Urinary bladder (tissue), 4 donors: ENCODE data around the gene FAM13B. TPM values are rescaled to one million over a fixed set of nuclear protein-coding genes. Genes with fewer than 3 reads are reported as not detected.
A peak's percentile ranks its signal among the peaks of the same experiment; 100 is the strongest.

Source experiments
- DNase-seq: peaks from one replicate; pipeline ENCODE4 v3.0.0-alpha.2; 2015; ENCODE audit errors: extremely low spot score
- H3K27ac ChIP-seq: one replicate; pipeline ENCODE4 v1.5.1; 2013; ENCODE audit warnings: low read depth, mild to moderate bottlenecking, moderate library complexity
- H3K36me3 ChIP-seq: one replicate; pipeline ENCODE4 v1.6.1; 2013; ENCODE audit warnings: mild to moderate bottlenecking, moderate library complexity; ENCODE audit not compliant: insufficient read depth
- H3K4me1 ChIP-seq: one replicate; pipeline ENCODE4 v1.6.1; 2013; ENCODE audit warnings: mild to moderate bottlenecking, moderate library complexity; ENCODE audit not compliant: insufficient read depth
- H3K4me3 ChIP-seq: one replicate; pipeline ENCODE4 v1.5.1; 2013; ENCODE audit warnings: low read depth, low read length
- WGBS: extraction: QIAGEN DNeasy Blood & Tissue Kit; methylation state at CpG from one replicate; pipeline ENCODE4 v1.1.7; 2013; 5-methylcytosine and 5-hydroxymethylcytosine counted together
- polyA plus RNA-seq: library from polyadenylated mRNA; stranded (reverse); fragments of 200-250 nt; gene quantifications from one replicate; pipeline ENCODE4 v1.2.3, GENCODE V29; 2013
- small RNA-seq: library from RNA; depleted of rRNA; stranded (forward); fragments of <200 nt; gene quantifications from one replicate; pipeline ENCODE3, GENCODE V24; 2014
- total RNA-seq: library from RNA; depleted of rRNA; stranded (reverse); fragments of >200 nt; gene quantifications from one replicate; pipeline ENCODE4 v1.2.3, GENCODE V29; 2014
- donor health status: healthy with polysubstance abuse.
- donor health status: healthy.

Gene FAM13B
- total and polyA plus RNA-seq, 2 donors, result 32.6 to 107 TPM

- Histone ChIP-seq H3K4me3 (peak within 1 kb of the TSS; percentile 34), H3K27ac (peak within 1 kb of the TSS; percentile 84), H3K36me3 (no peaks in the 10 kb centered on the region), H3K4me1 (no peaks in the 10 kb centered on the region)
- peak; percentile 42 for DNase-seq
- WGBS, result 15% methylated on average over 59 of the region's 59 CpGs
Measured at GRCh38 chr5:137888863-137889759, 143.8 kb downstream of the FAM13B start, which contains the start of gene PKD2L2. TSS of gene PKD2L2 (plus strand) at chr5:137889457. CDS start at chr5:137889492, 35 bp downstream.

- no peak for DNase-seq
- Histone ChIP-seq H3K4me3 (peak overlapping the region; percentile 34), H3K27ac (peak overlapping the region; percentile 84), H3K4me1 (no peaks in the 10 kb centered on the region), H3K36me3 (no peaks in the 10 kb centered on the region)
- WGBS, result 35% methylated on average over 7 of the region's 7 CpGs
Measured at GRCh38 chr5:137888466-137888862, 144.4 kb downstream of the FAM13B start.

Small RNA genes within 50 kb of the gene (small RNA-seq; reads per million reads assigned to genes)
- not detected for gene RNU6-1148P

Other genes starting within 250 kb of the FAM13B start
- gene MYOT, start 165.2 kb downstream of the FAM13B start, total RNA-seq, result 17.2 TPM
- 7.7 TPM for gene MYOT, start 165.2 kb downstream of the FAM13B start, polyA plus RNA-seq
- 0.21 TPM for gene PKD2L2, start 143.6 kb downstream of the FAM13B start, total RNA-seq
- gene PKD2L2, start 143.6 kb downstream of the FAM13B start, polyA plus RNA-seq, result 0.11 TPM
- gene WNT8A, start 51.0 kb upstream of the FAM13B start, total RNA-seq, result not detected
- gene WNT8A, start 51.0 kb upstream of the FAM13B start, polyA plus RNA-seq, result not detected
- 6.7 TPM for gene NME5, start 106.3 kb upstream of the FAM13B start, total RNA-seq
- gene NME5, start 106.3 kb upstream of the FAM13B start, polyA plus RNA-seq, result 1.7 TPM
- 45.8 TPM for gene BRD8, start 145.6 kb upstream of the FAM13B start, total RNA-seq
- 33.9 TPM for gene BRD8, start 145.6 kb upstream of the FAM13B start, polyA plus RNA-seq
- 25.4 TPM for gene KIF20A, start 146.0 kb upstream of the FAM13B start, total RNA-seq
- 0.43 TPM for gene KIF20A, start 146.0 kb upstream of the FAM13B start, polyA plus RNA-seq
- 44.1 TPM for gene CDC23, start 180.2 kb upstream of the FAM13B start, total RNA-seq
- gene CDC23, start 180.2 kb upstream of the FAM13B start, polyA plus RNA-seq, result 20.1 TPM
- 2.4 TPM for gene GFRA3, start 241.5 kb upstream of the FAM13B start, total RNA-seq
- gene GFRA3, start 241.5 kb upstream of the FAM13B start, polyA plus RNA-seq, result 3.3 TPM